DND-41 (cell line): ENCODE measurements around the gene CCDC63.

ENCODE experiments used
- ATAC-seq: fragments of 200-7000 bp; cut with Tn5 transposase; 3 replicates; pipeline ENCODE4 v1.9.1; 2021; ENCODE audit warnings: low read depth; ENCODE audit not compliant: insufficient read depth
- DNase-seq: peaks from one replicate; pipeline ENCODE4 v3.0.0-alpha.2; 2020
- H2AFZ ChIP-seq: 2 replicates; pipeline ENCODE4 v1.6.0; 2012; ENCODE audit warnings: low read depth, low read length
- H3K27ac ChIP-seq: 2 replicates; pipeline ENCODE4 v1.5.1; 2012; ENCODE audit warnings: low read length, inconsistent platforms
- H3K27me3 ChIP-seq: fragments of 200-600 bp; sonication (generic); 2 replicates; pipeline ENCODE4 v1.6.0; 2012; ENCODE audit warnings: low read length, mild to moderate bottlenecking, inconsistent platforms; ENCODE audit not compliant: insufficient read depth, poor library complexity
- H3K36me3 ChIP-seq: 2 replicates; pipeline ENCODE4 v1.5.1; 2012; ENCODE audit warnings: low read length, inconsistent platforms; ENCODE audit not compliant: insufficient read depth
- H3K4me1 ChIP-seq: 2 replicates; pipeline ENCODE4 v1.5.1; 2012; ENCODE audit warnings: mild to moderate bottlenecking, low read length; ENCODE audit not compliant: insufficient read depth
- H3K4me2 ChIP-seq: 2 replicates; pipeline ENCODE4 v1.6.0; 2012; ENCODE audit warnings: mild to moderate bottlenecking, moderate library complexity, low read length, inconsistent platforms; ENCODE audit not compliant: insufficient read depth
- H3K4me3 ChIP-seq, 2 experiments: fragments of 200-600 bp in 1 of 2; shearing (Covaris generic) in 1 of 2; 2 replicates each; pipeline ENCODE4 v1.5.1; 2012 to 2016; ENCODE audit warnings: inconsistent platforms in 2 of 2, low read length in 2 of 2, mild to moderate bottlenecking in 2 of 2, low read depth in 1 of 2, moderate library complexity in 1 of 2
- H3K79me2 ChIP-seq: 2 replicates; pipeline ENCODE4 v1.6.0; 2012; ENCODE audit warnings: low read length, inconsistent platforms; ENCODE audit not compliant: insufficient read depth
- H3K9ac ChIP-seq: 2 replicates; pipeline ENCODE4 v1.6.0; 2012; ENCODE audit warnings: low read depth, mild to moderate bottlenecking, inconsistent platforms, low read length, moderate library complexity
- H3K9me3 ChIP-seq: 2 replicates; pipeline ENCODE4 v1.5.1; 2012; ENCODE audit warnings: low read length, moderate library complexity, mild to moderate bottlenecking, inconsistent platforms; ENCODE audit not compliant: insufficient read depth, severe bottlenecking
- H4K20me1 ChIP-seq: 2 replicates; pipeline ENCODE4 v1.6.0; 2012; ENCODE audit warnings: low read length; ENCODE audit not compliant: insufficient read depth
- CTCF ChIP-seq: IDR thresholded peaks from 2 replicates; pipeline ENCODE4 v1.5.1; 2012; ENCODE audit warnings: borderline replicate concordance, low read length, moderate library complexity, mild to moderate bottlenecking; ENCODE audit not compliant: poor library complexity, severe bottlenecking; ENCODE audit errors: extremely low read depth
- EZH2 ChIP-seq: IDR thresholded peaks from 3 replicates; pipeline ENCODE4 v1.6.1; 2012; ENCODE audit warnings: borderline replicate concordance, low read depth, mild to moderate bottlenecking, moderate library complexity, low read length, inconsistent platforms; ENCODE audit not compliant: severe bottlenecking

The CCDC63 gene

DNA sequence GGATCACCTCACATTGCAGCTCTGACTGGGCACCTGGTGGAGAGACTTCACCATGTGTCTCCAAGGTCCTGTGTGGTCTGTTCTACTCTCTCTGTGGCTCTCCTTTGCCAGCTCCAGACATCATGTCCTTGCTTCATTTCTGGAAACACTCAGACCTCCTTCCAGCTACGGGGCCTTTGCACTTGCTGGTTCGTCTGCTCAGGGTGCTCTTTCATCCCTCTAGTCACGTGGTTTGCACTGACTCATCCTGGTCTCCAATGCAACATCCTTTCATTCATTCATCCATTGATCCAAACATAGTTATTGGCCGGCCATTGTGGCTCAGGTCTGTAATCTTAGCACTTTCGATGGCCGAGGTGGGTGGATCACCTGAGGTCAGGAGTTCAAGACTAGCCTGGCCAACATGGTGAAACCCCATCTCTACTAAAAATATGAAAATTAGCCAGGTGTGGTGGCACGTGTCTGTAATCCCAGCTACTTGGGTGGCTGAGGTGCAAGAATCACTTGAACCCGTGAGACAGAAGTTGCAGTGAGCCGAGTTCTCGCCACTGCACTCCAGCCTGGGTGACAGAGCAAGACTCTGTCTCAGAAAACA lies 23.9 kb upstream of the CCDC63 start:
- Histone ChIP-seq H3K9me3 (no peaks in the 10 kb centered on the region), H3K79me2 (no peaks in the 10 kb centered on the region), H3K4me3 (no peak overlapping the region), H3K9ac (no peak overlapping the region), H2AFZ (no peak overlapping the region), H4K20me1 (no peaks in the 10 kb centered on the region), H3K36me3 (no peaks in the 10 kb centered on the region), H3K4me2 (no peak overlapping the region), H3K27me3 (peaks cover 2% of the 10 kb centered on the region), H3K4me1 (peaks cover 6% of the 10 kb centered on the region; the same call in 1 of the 2 replicates), H3K27ac (no peak overlapping the region)
- no peak for TF ChIP-seq EZH2
- TF ChIP-seq CTCF: no peak
- no peak for ATAC-seq
- DNase-seq: no peak

- Histone ChIP-seq H3K79me2 (no peaks in the 10 kb centered on the region), H3K4me1 (peaks cover 6% of the 10 kb centered on the region; the same call in 1 of the 2 replicates), H3K9me3 (no peaks in the 10 kb centered on the region), H2AFZ (no peak overlapping the region), H3K4me3 (no peak overlapping the region), H3K27me3 (peaks cover 2% of the 10 kb centered on the region), H4K20me1 (no peaks in the 10 kb centered on the region), H3K9ac (no peak overlapping the region), H3K36me3 (no peaks in the 10 kb centered on the region), H3K4me2 (no peak overlapping the region), H3K27ac (no peak overlapping the region)
- no peak for TF ChIP-seq CTCF
- TF ChIP-seq EZH2: no peak
- DNase-seq: no peak
- no peak for ATAC-seq
These were observed 22.4 kb upstream of the CCDC63 start for GRCh38 chr12:110824342-110824741.

GRCh38 chr12:110825530-110825929 lies 21.3 kb upstream of the CCDC63 start:
- Histone ChIP-seq H3K4me1 (peaks cover 6% of the 10 kb centered on the region; the same call in 1 of the 2 replicates), H3K4me2 (no peak overlapping the region), H3K36me3 (no peaks in the 10 kb centered on the region), H3K9me3 (no peaks in the 10 kb centered on the region), H3K9ac (no peak overlapping the region), H3K27ac (no peak overlapping the region), H4K20me1 (no peaks in the 10 kb centered on the region), H3K79me2 (no peaks in the 10 kb centered on the region), H3K27me3 (peaks cover 2% of the 10 kb centered on the region), H2AFZ (no peak overlapping the region), H3K4me3 (no peak overlapping the region)
- ATAC-seq (no peak), DNase-seq (no peak)
- TF ChIP-seq CTCF (no peak), EZH2 (no peak)
